ENCODE measurements around the gene FCN3.

FCN3 gene

DNA sequence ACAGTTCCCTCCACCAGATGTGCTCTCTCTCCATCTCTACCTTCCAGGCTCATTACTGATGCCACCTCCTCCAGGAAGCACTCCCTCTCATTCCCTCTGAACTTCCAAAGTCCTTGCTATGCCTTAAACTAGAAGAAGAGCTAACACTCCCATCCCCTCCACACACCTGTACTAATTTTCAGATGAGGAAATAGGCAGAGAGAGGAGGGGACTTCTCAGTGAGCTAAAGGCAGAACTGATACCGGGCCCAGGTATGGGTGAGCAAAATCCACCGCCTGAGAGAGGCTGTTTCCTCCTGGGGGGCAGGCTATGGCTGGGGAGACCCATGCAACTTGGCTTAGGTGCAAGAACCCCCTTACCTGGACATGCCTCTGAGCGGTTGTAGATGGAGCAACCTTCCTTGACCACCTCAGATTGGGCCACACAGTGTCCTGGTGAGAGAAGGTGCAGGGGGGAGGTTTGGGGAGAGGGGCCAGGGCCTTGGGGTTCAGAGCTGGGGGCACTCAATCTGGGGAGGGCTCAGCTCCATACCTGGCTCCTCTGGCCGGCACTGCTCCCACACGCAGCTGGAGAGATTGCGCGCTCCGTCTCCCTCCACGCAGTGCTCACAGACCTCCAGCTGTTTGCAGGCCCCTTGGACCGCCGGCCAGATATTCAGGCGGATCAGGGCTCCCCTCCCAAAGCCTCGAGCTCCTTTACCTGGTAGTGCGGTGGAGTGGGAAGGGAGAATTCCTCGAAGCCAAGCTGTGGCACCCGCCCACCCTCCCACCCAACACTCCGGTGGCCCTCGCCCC lies 7.5 kb upstream of the FCN3 start:
- H3K4me1 Mint-ChIP-seq (ENCODE audit: low read depth in 2 of 2) = peaks cover 0 to 2% of the 10 kb centered on the region in 2 donors
- no peak for ATAC-seq (replicated peaks)
- H3K9me3 Mint-ChIP-seq = no peaks in the 10 kb centered on the region

DNA sequence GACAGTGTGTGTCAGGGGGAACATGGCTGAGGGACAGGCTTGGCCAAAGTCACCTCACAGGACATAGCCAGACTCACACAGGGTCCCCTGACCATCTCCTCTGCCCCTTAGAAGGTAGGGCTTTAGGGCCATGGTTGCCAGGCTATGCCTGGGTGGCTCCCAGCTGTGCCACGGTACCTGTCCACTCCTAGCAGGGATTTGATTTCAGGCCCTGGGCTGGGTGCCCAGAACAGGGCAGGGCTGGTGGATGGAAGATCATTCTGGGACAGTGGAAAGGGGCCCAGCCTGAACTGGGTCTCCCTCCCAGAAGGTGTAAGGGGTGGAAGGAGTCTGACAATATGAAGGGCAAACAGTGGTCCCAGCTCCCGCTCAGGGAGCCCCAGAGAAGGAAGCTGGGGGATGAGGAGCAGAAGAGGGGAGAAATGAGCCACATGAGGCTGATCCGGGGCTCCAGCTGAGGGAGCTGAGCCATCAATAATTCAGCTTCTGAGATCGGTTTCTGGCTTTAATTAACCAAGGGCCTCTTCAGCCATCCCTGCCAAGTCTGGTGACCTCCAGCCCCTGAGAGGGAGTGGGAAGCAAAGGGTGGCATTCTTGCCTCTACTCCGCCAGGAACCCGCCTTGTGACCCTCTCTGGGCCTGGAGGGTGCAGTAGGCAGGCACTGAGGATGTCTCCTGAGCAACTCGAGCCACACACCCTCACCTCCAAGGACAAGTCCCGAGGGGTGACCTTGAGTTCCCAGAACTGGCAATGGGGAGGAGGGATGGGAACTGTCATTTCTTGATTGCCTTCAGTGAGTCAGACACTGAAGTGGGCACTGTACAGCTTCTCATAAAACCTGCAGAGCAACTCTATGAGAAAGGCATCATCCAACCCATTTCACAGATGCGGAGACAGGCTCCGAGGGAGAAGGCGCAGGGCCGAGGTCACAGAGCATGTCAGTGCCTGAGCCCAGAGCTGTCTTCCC lies 6.4 kb upstream of the FCN3 start:
- Mint-ChIP-seq H3K9me3 (no peaks in the 10 kb centered on the region), H3K27me3 (peaks cover 0 to 6% of the 10 kb centered on the region in 2 donors), H3K36me3 (ENCODE audit: insufficient read depth) (peaks cover under 1% of the 10 kb centered on the region), H3K4me3 (no peak overlapping the region), H3K27ac (no peak overlapping the region), H3K4me1 (ENCODE audit: low read depth in 2 of 2) (peaks cover 0 to 2% of the 10 kb centered on the region in 2 donors)
- DNase-seq = no peak
- ATAC-seq (replicated peaks) = no peak

More for the DNA sequence above, 7.5 kb upstream of the FCN3 start:
- DNase-seq = no peak
- H3K27ac Mint-ChIP-seq = peak overlapping the region in 1 of 2 donors; percentile 3
- peaks cover 3% of the 10 kb centered on the region for H3K36me3 Mint-ChIP-seq (ENCODE audit: insufficient read depth)
- H3K27me3 Mint-ChIP-seq = peaks cover 0 to 6% of the 10 kb centered on the region in 2 donors
- H3K4me3 Mint-ChIP-seq = no peak overlapping the region

DNA sequence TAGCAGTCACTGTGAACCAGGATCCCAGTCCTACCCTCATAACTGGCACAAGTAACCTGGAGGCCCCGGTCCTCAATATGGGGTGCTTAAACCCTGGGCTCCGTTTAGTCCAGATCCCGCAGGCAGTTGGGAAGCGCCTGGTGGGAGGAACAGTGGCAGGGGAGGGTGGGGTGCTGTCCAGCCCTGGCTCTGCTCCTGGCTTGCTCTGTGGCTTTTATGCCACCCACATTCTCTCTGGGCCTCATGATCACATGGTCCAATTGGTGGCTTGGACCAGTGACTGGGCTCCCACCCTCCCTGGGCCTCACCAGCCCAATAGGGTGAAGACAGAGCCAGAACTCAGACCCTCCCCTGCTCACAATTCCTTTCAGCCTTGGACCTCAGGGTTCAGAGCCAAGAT lies 5.6 kb upstream of the FCN3 start:
- Mint-ChIP-seq H3K4me1 (ENCODE audit: low read depth in 2 of 2) (peaks cover 0 to 2% of the 10 kb centered on the region in 2 donors), H3K9me3 (no peaks in the 10 kb centered on the region), H3K27me3 (peaks cover 0 to 12% of the 10 kb centered on the region in 2 donors), H3K27ac (no peak overlapping the region), H3K4me3 (no peak overlapping the region), H3K36me3 (ENCODE audit: insufficient read depth) (no peaks in the 10 kb centered on the region)
- DNase-seq = no peak
- ATAC-seq (replicated peaks) = no peak

DNA sequence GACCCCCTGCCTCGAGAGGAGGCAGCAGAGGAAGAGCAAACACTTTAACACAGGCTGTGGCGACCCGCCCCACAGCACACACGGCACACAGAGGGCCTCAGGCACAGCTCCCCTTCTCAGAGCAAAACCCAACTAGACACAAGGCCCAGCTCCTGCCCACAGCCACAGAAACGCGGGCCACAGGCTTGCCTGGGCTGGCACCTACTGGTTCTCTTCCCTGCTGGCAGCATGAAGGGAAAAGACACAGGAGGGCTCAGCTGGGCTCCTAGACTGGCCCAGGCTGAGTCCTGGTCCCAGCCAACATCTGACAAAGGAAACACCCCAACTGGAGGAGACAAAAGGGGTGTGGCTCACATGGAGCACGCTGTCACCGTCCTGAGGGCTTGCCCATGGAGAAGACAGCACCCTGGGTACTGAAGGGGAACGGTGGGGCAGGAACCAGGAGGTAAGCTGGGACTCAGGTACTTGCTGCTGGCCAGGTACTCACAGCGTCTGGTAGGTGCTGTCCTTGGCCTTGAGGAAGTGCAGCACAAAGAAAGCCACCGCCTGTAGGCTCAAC lies 5.0 kb upstream of the FCN3 start:
- no peak overlapping the region for H3K27ac Mint-ChIP-seq
- ATAC-seq (replicated peaks) (no peak), DNase-seq (no peak)
- H3K36me3 Mint-ChIP-seq (ENCODE audit: insufficient read depth) = no peaks in the 10 kb centered on the region
- H3K4me3 Mint-ChIP-seq = no peak overlapping the region
- H3K4me1 Mint-ChIP-seq (ENCODE audit: low read depth in 2 of 2) = peaks cover 0 to 2% of the 10 kb centered on the region in 2 donors
- peaks cover 0 to 13% of the 10 kb centered on the region in 2 donors for H3K27me3 Mint-ChIP-seq
- no peaks in the 10 kb centered on the region for H3K9me3 Mint-ChIP-seq

DNA sequence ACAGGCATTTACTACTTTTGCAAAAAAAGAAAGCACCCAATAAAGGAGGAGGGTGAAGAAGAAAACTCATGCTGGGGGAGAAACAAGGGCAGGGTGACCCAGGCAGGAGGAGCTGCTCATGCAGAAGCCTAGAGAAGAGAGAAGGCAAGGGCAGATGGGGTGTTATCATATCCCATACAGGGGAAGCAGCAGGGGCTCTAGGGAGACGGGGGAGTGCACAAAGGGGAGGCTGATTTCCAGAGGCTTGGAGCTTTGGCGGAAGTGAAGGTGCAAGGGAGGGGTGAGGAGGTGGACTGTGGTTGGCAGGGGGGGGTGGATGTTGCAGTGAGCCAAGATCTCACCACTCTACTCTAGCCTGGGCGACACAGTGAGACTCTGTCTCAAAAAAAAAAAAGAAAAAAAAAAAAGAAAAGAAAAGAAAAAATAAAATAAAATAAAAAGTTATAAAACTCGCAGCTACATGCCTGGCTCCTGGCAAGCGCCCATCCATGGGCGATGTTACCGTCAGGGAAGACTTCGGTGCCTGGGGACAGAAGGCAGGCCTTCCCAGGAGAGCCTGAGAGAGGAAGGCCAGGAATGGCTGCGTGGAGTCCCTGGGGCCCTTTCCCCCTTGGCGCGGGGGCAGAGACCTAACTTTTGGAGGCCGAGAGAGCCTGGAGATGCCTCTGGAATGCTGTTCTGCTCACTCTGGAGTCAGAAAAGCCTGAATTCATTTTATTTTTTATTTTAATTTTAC lies 3.3 kb upstream of the FCN3 start:
- no peaks in the 10 kb centered on the region for H3K36me3 Mint-ChIP-seq (ENCODE audit: insufficient read depth)
- ATAC-seq (replicated peaks) = no peak
- no peak overlapping the region for H3K27ac Mint-ChIP-seq
- no peak for DNase-seq
- H3K4me1 Mint-ChIP-seq (ENCODE audit: low read depth in 2 of 2) = peaks cover 0 to 4% of the 10 kb centered on the region in 2 donors
- no peak overlapping the region for H3K4me3 Mint-ChIP-seq
- peaks cover 0 to 13% of the 10 kb centered on the region in 2 donors for H3K27me3 Mint-ChIP-seq
- no peaks in the 10 kb centered on the region for H3K9me3 Mint-ChIP-seq

DNA sequence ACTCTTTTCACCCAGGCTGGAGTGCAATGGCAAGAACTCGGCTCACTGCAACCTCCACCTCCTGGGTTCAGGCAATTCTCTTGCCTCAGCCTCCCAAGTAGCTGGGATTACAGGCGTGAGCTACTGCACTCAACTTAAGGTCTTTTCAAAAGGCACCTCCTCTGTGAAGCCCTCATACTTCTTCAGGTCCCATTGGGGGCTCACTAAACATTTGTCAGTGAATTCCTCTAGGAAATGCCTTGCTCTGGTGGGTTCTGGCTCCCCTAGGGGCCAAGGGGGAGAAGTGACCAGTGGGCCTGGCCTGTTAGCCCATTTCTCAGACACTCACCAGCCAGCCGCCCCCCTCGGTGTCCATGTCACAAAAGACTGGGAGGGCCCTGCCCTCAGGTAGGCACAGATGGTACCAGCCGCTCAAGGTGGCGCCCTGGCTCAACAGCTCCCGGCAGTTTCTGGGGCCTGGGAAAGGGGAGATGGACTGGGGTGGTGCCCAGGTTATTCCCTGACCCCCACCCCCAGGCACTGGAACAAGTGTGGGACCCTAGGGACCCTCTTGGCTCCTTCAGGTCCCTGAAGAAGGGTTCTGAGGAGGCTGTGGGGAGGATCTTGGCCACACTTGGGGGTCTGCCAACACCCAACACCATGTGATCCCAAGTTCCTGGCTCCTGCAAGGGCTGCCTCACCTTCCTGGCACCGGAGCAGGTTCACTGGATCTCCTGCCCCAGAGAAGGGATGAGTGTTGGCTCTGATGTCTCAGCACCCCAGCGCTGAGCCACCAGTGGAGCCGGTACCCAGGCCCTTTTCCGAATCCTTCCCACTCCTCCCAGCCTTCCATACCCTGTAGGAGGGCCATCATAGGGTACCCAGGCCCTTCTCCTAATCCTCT lies 1.6 kb downstream of the FCN3 start:
- H3K36me3 Mint-ChIP-seq (ENCODE audit: insufficient read depth) = peaks cover 3% of the 10 kb centered on the region
- no peaks in the 10 kb centered on the region for H3K9me3 Mint-ChIP-seq
- no peak overlapping the region for H3K27ac Mint-ChIP-seq
- no peak for ATAC-seq (replicated peaks)
- no peak for DNase-seq
- peaks cover 0 to 4% of the 10 kb centered on the region in 2 donors for H3K4me1 Mint-ChIP-seq (ENCODE audit: low read depth in 2 of 2)
- peaks cover 0 to 8% of the 10 kb centered on the region in 2 donors for H3K27me3 Mint-ChIP-seq
- no peak overlapping the region for H3K4me3 Mint-ChIP-seq

DNA sequence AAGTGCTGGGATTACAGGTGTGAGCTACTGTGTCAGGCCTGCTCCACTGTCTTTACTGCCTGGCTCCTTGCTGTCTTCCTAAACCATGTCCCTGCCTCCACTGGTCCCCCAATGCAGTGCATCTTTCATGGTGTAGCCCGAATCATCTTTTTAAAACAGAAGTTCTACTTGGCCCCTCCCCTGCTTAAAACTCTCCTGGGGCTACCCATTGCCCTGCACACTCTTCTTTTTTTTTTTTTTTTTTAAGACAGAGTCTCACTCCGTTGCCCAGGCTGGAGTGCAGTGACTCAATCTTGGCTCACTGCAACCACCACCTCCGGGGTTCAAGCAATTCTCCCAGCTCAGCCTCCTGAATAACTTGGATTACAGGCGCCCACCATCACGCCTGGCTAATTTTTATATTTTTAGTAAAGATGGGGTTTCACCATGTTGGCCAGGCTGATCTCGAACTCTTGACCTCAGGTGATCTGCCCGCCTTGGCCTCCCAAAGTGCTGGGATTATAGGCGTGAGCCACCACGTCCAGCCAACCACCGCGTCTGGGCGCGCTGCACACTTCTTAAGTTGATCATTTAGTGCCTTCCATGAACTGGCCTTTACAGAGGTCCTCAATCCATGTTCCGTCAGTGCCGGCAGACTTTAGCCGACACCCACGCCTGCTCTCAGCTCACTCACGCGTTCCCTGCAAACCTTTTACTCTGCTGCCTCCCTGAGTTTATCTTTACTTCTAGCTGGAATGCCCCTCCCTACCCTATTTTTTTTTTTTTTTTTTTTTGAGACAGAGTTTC lies 2.4 kb downstream of the FCN3 start:
- Mint-ChIP-seq H3K36me3 (ENCODE audit: insufficient read depth) (peaks cover 3% of the 10 kb centered on the region), H3K27me3 (peaks cover 0 to 8% of the 10 kb centered on the region in 2 donors), H3K9me3 (no peaks in the 10 kb centered on the region), H3K27ac (no peak overlapping the region), H3K4me3 (no peak overlapping the region), H3K4me1 (ENCODE audit: low read depth in 2 of 2) (peaks cover 0 to 6% of the 10 kb centered on the region in 2 donors)
- DNase-seq (no peak), ATAC-seq (replicated peaks) (no peak)

DNA sequence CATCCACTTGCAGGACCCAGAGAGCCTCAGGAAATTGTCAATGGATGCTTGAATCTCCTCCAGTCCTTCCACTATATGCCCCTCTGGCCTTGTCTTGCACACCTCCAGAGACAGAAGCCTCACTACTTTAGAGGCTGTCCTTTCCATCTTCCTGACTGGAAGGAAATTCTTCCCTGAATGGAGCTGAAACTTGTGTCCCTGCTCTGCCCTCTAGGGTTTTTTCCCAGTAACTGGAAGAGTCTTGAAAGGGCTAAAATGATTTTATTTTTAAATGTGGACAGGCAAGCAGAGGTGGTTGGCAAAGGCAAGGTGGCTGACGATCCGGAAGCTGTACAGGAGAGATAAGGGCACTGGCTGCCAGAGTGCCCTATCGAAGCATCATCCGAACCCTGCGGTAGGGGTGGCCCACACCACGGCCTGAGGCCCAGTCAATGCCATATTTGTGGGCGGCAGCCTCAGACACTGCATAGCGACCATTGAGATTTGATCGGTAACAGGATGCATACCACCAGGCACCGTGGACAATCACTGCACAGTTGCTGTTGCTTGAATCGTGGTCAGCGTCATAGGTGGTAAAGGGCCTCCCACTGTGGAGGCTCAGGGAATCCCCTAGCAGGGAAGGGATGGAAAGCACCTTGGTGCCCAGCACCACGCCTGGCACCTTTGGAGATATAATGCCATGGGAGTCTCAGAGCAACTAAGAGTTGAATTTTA lies 5.6 kb downstream of the FCN3 start:
- H3K4me3 Mint-ChIP-seq = no peak overlapping the region
- H3K9me3 Mint-ChIP-seq = no peaks in the 10 kb centered on the region
- H3K36me3 Mint-ChIP-seq (ENCODE audit: insufficient read depth) = peaks cover 8% of the 10 kb centered on the region

DNA sequence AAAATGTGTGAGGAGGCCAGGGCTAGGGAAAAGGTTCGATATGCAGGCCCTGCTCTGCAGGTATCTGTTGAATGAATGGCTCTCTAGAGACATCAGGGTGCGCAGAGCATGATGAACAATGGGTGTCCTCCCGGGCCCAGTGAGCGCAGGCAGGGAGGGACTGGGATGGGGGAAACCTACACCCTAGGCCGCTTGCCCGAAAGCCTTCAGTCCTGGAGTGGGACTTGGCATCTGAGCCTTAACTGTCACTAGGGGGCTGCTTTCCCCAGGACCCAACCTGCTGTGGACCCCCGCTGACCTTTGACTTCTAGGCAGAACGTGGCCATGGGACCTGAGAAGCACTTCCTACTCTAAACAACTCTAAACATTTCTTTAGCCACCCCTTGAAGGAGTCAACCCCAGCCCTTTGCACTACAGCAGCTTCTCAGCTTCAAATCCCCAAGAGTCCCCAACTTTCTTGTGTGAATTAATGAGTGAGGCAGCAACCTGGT lies 7.4 kb downstream of the FCN3 start:
- Mint-ChIP-seq H3K9me3 (no peaks in the 10 kb centered on the region), H3K4me3 (peak overlapping the region; percentile 66 to 80), H3K36me3 (ENCODE audit: insufficient read depth) (peaks cover 8% of the 10 kb centered on the region), H3K4me1 (ENCODE audit: low read depth in 2 of 2) (peaks cover 13 to 29% of the 10 kb centered on the region in 2 donors), H3K27me3 (no peaks in the 10 kb centered on the region), H3K27ac (peak overlapping the region in 1 of 2 donors; percentile 51)
- ATAC-seq (replicated peaks) (no peak), DNase-seq (no peak)

More for the DNA sequence above, 5.6 kb downstream of the FCN3 start:
- Mint-ChIP-seq H3K27me3 (no peaks in the 10 kb centered on the region), H3K4me1 (ENCODE audit: low read depth in 2 of 2) (peaks cover 13 to 26% of the 10 kb centered on the region in 2 donors), H3K27ac (no peak overlapping the region)
- ATAC-seq (replicated peaks) (no peak), DNase-seq (no peak)

DNA sequence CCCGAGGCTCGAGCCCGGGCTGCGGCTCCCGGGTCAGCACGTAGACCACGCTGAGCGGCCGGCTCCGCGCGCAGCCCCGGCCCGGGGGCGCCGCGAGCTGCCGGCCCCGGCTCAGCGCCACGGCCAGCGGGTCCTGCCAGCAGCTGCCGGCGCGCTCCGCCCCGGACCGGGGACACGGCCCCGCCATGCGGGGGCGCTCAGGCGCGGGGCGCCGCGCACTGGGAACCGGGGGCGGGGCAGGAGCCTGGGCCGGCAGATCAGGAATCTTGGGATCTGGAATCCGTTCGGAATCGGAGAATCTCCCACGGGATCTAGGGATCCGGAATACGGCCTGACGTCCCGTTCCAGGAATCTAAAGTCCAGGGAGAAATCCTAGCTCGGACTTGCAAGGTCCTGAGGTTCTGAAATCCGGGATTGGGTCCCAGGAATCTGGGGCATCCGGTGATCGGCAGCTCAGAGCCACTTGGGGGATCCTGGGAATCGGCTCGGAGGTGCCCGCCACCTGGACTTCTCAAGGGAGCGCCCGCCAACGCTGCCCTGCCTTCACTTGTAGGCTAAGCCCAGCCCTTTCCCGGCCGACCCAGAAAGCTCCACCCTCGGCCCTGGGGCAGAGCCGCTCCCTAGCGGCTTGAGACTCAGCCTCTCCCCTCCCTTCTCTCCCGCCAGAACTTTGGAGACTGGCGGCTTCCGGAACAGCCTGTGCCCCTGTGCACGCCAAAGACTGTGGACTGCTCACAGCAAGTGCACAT lies 8.0 kb downstream of the FCN3 start, which contains the start of gene MAP3K6:
MAP3K6 (minus strand) TSS at position 551 of the 749 bp plus-strand sequence; CDS start at position 187, 364 bp downstream.
- peaks cover 13 to 29% of the 10 kb centered on the region in 2 donors for H3K4me1 Mint-ChIP-seq (ENCODE audit: low read depth in 2 of 2)
- peak in 1 of 3 experiments; percentile 38 for DNase-seq
- ATAC-seq (replicated peaks) = peak; percentile 54
- no peaks in the 10 kb centered on the region for H3K27me3 Mint-ChIP-seq
- no peaks in the 10 kb centered on the region for H3K9me3 Mint-ChIP-seq
- peak within 1 kb of the TSS in 1 of 2 donors; percentile 75 for H3K27ac Mint-ChIP-seq
- peaks cover 8% of the 10 kb centered on the region for H3K36me3 Mint-ChIP-seq (ENCODE audit: insufficient read depth)
- peak within 1 kb of the TSS; percentile 90 to 91 for H3K4me3 Mint-ChIP-seq

Measured in effector memory CD8-positive, alpha-beta T cell (primary cell).